ENCODE measurements around the gene CACNB1.

The CACNB1 gene

DNA sequence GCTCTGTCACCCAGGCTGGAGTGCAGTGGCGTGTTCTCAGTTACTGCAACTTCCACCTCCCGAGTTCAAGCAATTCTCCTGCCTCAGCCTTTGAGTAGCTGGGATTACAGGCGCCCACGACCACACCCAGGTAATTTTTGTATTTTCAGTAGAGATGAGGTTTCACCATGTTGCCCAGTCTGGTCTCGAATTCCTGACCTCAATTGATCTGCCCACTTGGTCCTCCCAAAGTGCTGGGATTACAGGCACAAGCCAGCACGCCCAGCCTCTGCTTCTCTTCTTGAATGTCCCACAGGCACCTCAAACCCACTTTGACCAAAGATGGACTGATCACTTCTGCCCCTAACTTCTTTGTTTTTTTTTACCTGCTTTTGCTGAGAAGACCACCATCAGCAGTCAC, 26.9 kb downstream of the CACNB1 start:
- no peak overlapping the region for H3K27ac ChIP-seq (replicated peaks)
- TF ChIP-seq, protein P1, sequence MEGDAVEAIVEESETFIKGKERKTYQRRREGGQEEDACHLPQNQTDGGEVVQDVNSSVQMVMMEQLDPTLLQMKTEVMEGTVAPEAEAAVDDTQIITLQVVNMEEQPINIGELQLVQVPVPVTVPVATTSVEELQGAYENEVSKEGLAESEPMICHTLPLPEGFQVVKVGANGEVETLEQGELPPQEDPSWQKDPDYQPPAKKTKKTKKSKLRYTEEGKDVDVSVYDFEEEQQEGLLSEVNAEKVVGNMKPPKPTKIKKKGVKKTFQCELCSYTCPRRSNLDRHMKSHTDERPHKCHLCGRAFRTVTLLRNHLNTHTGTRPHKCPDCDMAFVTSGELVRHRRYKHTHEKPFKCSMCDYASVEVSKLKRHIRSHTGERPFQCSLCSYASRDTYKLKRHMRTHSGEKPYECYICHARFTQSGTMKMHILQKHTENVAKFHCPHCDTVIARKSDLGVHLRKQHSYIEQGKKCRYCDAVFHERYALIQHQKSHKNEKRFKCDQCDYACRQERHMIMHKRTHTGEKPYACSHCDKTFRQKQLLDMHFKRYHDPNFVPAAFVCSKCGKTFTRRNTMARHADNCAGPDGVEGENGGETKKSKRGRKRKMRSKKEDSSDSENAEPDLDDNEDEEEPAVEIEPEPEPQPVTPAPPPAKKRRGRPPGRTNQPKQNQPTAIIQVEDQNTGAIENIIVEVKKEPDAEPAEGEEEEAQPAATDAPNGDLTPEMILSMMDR (IDR thresholded peaks at IDR 0.05; ENCODE audit: insufficient read depth, low read length), result no peak
- TF ChIP-seq, protein P2, sequence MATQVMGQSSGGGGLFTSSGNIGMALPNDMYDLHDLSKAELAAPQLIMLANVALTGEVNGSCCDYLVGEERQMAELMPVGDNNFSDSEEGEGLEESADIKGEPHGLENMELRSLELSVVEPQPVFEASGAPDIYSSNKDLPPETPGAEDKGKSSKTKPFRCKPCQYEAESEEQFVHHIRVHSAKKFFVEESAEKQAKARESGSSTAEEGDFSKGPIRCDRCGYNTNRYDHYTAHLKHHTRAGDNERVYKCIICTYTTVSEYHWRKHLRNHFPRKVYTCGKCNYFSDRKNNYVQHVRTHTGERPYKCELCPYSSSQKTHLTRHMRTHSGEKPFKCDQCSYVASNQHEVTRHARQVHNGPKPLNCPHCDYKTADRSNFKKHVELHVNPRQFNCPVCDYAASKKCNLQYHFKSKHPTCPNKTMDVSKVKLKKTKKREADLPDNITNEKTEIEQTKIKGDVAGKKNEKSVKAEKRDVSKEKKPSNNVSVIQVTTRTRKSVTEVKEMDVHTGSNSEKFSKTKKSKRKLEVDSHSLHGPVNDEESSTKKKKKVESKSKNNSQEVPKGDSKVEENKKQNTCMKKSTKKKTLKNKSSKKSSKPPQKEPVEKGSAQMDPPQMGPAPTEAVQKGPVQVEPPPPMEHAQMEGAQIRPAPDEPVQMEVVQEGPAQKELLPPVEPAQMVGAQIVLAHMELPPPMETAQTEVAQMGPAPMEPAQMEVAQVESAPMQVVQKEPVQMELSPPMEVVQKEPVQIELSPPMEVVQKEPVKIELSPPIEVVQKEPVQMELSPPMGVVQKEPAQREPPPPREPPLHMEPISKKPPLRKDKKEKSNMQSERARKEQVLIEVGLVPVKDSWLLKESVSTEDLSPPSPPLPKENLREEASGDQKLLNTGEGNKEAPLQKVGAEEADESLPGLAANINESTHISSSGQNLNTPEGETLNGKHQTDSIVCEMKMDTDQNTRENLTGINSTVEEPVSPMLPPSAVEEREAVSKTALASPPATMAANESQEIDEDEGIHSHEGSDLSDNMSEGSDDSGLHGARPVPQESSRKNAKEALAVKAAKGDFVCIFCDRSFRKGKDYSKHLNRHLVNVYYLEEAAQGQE (IDR thresholded peaks at IDR 0.05; ENCODE audit: insufficient replicate concordance, low read depth), result no peak
- TF ChIP-seq SPI1 (IDR thresholded peaks at IDR 0.05; ENCODE audit: borderline replicate concordance, low read depth), result no peak
- no peak for TF ChIP-seq GABPA (IDR thresholded peaks at IDR 0.05; ENCODE audit: low read depth)
- no peak for TF ChIP-seq POLR2AphosphoS5 (IDR thresholded peaks at IDR 0.05; ENCODE audit: low read depth)
- H3K27me3 ChIP-seq (ENCODE audit: insufficient read depth, poor library complexity, severe bottlenecking), result no peaks in the 10 kb centered on the region
- H3K4me3 ChIP-seq (replicated peaks; ENCODE audit: insufficient read depth, low read length), result no peak overlapping the region
- DNase-seq (ENCODE audit: low read depth in 1 of 2, low spot score in 1 of 2), result peak in 1 of 2 experiments; percentile 15

DNA sequence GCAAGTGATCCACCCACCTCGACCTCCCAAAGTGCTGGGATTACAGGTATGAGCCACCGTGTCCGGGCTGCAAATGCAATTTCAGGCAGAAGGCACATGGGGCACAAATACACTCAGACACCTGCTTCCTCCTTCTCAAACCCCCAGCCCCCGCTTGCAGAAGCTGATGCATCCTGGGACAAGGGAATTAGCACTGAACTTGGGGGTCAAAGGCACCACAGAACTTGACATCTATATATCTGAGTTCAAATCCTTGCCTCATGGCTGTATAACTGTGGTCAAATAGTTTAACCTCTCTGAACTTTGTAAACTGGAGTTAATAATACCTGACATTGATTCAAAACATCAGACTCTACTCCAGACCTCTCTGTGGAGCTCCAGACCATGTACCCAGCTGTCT, 27.4 kb downstream of the CACNB1 start:
- Histone ChIP-seq H3K27ac (replicated peaks) (no peak overlapping the region), H3K4me3 (replicated peaks; ENCODE audit: insufficient read depth, low read length) (no peak overlapping the region), H3K27me3 (ENCODE audit: insufficient read depth, poor library complexity, severe bottlenecking) (no peaks in the 10 kb centered on the region)
- peak in 1 of 2 experiments; percentile 48 for DNase-seq (ENCODE audit: low read depth in 1 of 2, low spot score in 1 of 2)
- TF ChIP-seq POLR2AphosphoS5 (IDR thresholded peaks at IDR 0.05; ENCODE audit: low read depth), result no peak
- TF ChIP-seq, protein P1 (IDR thresholded peaks at IDR 0.05; ENCODE audit: insufficient read depth, low read length), result no peak
- TF ChIP-seq, protein P2 (IDR thresholded peaks at IDR 0.05; ENCODE audit: insufficient replicate concordance, low read depth), result no peak
- no peak for TF ChIP-seq GABPA (IDR thresholded peaks at IDR 0.05; ENCODE audit: low read depth)
- no peak for TF ChIP-seq SPI1 (IDR thresholded peaks at IDR 0.05; ENCODE audit: borderline replicate concordance, low read depth)

DNA sequence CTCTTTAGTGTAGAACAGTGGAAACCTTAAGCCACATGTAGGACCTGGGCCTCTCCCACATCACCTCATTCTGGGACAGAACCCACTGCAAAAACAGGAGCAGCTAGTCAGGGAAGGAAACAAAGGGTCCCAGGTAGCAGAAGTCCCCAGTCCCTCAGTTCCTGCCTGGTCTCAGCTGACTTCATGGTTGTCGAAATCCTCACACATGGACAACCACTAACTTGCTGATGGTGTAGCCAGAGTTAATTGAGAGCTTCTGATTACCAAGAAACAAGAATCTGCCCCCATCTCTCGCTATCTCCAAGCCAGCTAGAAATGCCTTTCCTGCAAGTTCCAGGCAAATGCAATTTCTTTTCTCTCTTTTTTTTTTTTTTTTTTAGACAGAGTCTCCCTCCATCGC, 28.0 kb downstream of the CACNB1 start:
- TF ChIP-seq GABPA (IDR thresholded peaks at IDR 0.05; ENCODE audit: low read depth) (no peak), POLR2AphosphoS5 (IDR thresholded peaks at IDR 0.05; ENCODE audit: low read depth) (no peak), SPI1 (IDR thresholded peaks at IDR 0.05; ENCODE audit: borderline replicate concordance, low read depth) (no peak)
- TF ChIP-seq, protein P2 (IDR thresholded peaks at IDR 0.05; ENCODE audit: insufficient replicate concordance, low read depth), result no peak
- TF ChIP-seq, protein P1 (IDR thresholded peaks at IDR 0.05; ENCODE audit: insufficient read depth, low read length), result no peak
- Histone ChIP-seq H3K27me3 (ENCODE audit: insufficient read depth, poor library complexity, severe bottlenecking) (no peaks in the 10 kb centered on the region), H3K27ac (replicated peaks) (no peak overlapping the region), H3K4me3 (replicated peaks; ENCODE audit: insufficient read depth, low read length) (no peak overlapping the region)
- peak in 1 of 2 experiments; percentile 25 for DNase-seq (ENCODE audit: low read depth in 1 of 2, low spot score in 1 of 2)

All from HL-60 (cell line).